ENCODE results near the gene RNF31. TPM values are rescaled to one million over a fixed set of nuclear protein-coding genes. Genes with fewer than 3 reads are reported as not detected.

Gene RNF31
- total and polyA plus RNA-seq, 2 of the 13 experiments (the other 11 are each of a cell fraction or from before 2014, with no cell fraction given), result 48.2 to 86.8 TPM

DNA sequence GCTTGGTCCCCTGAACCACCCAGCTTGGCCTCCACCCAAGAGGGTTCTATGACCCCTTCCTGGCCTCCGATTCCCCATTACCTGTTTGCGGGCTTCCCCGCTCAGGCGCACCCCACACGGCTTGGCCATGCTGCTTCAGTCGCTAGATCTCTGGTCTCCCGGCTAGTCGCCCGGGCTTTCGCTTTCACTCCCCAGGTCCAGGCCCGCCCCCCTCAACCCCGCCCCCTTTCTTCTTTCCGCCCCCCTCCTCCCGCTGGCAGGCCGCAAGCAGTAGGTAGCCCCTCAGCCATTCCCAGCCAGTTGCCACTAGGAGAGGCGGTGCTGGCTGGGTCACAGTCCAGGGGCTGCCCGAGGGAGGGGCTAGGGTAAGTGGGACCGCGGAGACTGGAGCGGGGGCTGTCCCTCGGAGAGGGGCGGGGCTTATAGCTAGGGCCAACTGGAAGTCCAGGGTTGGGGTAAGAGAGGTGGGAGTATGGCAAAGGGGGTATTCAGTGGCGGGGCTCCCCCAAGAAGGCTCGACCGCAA lies 783 bp upstream of the RNF31 start, which contains the start of gene PSME2 (continued):
- TF ChIP-seq HMG20A (CRISPR knock-in tag; IDR thresholded peaks at IDR 0.05; ENCODE audit: borderline replicate concordance) (peak; percentile 35; the same call in 1 of the 2 replicates), PLRG1 (conservative IDR thresholded peaks at IDR 0.05) (no peak), CEBPG (CRISPR knock-in tag; IDR thresholded peaks at IDR 0.05) (peak; percentile 38; the same call in 1 of the 2 replicates), ZNF407 (CRISPR knock-in tag; IDR thresholded peaks at IDR 0.05; ENCODE audit: not compliant biosample characterization) (peak; percentile 79), ZUFSP (CRISPR knock-in tag; IDR thresholded peaks at IDR 0.05; ENCODE audit: borderline replicate concordance) (no peak), HMGA1 (CRISPR knock-in tag; conservative IDR thresholded peaks at IDR 0.05) (no peak), ZNF816 (CRISPR knock-in tag; IDR thresholded peaks at IDR 0.05; ENCODE audit: borderline replicate concordance) (no peak), DBP (CRISPR knock-in tag; IDR thresholded peaks at IDR 0.05; ENCODE audit: not compliant biosample characterization) (no peak), CREB1 (IDR thresholded peaks at IDR 0.05) (peak; percentile 38; the same call in 1 of the 2 replicates), CREB1 (CRISPR knock-in tag; IDR thresholded peaks at IDR 0.05) (no peak), RFXAP (CRISPR knock-in tag; IDR thresholded peaks at IDR 0.05; ENCODE audit: borderline replicate concordance) (peak; percentile 52; the same call in 1 of the 2 replicates), ZNF629 (CRISPR knock-in tag; conservative IDR thresholded peaks at IDR 0.05) (no peak)
- TF ChIP-seq, protein P1, sequence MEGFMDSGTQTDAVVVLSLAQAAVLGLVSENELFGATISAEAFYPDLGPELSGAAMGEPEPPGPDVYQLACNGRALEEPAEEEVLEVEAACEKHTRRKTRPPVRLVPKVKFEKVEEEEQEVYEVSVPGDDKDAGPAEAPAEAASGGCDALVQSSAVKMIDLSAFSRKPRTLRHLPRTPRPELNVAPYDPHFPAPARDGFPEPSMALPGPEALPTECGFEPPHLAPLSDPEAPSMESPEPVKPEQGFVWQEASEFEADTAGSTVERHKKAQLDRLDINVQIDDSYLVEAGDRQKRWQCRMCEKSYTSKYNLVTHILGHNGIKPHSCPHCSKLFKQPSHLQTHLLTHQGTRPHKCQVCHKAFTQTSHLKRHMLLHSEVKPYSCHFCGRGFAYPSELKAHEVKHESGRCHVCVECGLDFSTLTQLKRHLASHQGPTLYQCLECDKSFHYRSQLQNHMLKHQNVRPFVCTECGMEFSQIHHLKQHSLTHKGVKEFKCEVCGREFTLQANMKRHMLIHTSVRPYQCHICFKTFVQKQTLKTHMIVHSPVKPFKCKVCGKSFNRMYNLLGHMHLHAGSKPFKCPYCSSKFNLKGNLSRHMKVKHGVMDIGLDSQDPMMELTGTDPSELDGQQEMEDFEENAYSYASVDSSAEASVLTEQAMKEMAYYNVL (CRISPR knock-in tag; IDR thresholded peaks at IDR 0.05; ENCODE audit: borderline replicate concordance), result peak; percentile 90; the same call in 1 of the 2 replicates
- TF ChIP-seq, protein P2, sequence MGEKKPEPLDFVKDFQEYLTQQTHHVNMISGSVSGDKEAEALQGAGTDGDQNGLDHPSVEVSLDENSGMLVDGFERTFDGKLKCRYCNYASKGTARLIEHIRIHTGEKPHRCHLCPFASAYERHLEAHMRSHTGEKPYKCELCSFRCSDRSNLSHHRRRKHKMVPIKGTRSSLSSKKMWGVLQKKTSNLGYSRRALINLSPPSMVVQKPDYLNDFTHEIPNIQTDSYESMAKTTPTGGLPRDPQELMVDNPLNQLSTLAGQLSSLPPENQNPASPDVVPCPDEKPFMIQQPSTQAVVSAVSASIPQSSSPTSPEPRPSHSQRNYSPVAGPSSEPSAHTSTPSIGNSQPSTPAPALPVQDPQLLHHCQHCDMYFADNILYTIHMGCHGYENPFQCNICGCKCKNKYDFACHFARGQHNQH (CRISPR knock-in tag; IDR thresholded peaks at IDR 0.05), result peak; percentile 63; the same call in 1 of the 2 replicates

Measured in HepG2 (cell line).